Measurements from ENCODE around the gene MACC1.
A peak's percentile ranks its signal among the peaks of the same experiment; 100 is the strongest.

MACC1 gene

GRCh38 chr7:20176578-20177242 lies 40.5 kb downstream of the MACC1 start:
- Histone ChIP-seq H3K4me1 (no peaks in the 10 kb centered on the region), H3K27me3 (no peaks in the 10 kb centered on the region), H3K4me3 (no peak overlapping the region), H3K36me3 (no peaks in the 10 kb centered on the region), H3K9me3 (no peaks in the 10 kb centered on the region), H3K27ac (no peak overlapping the region)
- DNase-seq: no peak
- TF ChIP-seq CTCF (IDR thresholded peaks at IDR 0.05): no peak
- intact Hi-C loops (cut with DNase I; ENCODE audit: low total_unique reads): loop anchor here (10.0 kb wide), 1 partner anchor 412 kb away; no protein-coding TSS in a partner anchor

- H3K36me3 ChIP-seq: no peaks in the 10 kb centered on the region
- H3K4me3 ChIP-seq: no peak overlapping the region
- no peak for TF ChIP-seq CTCF (IDR thresholded peaks at IDR 0.05)
- H3K9me3 ChIP-seq: no peaks in the 10 kb centered on the region
- H3K27ac ChIP-seq: no peak overlapping the region
- intact Hi-C loops (cut with DNase I; ENCODE audit: low total_unique reads): loop anchor here (10.0 kb wide), 1 partner anchor 409 kb away; no protein-coding TSS in a partner anchor
- H3K4me1 ChIP-seq: no peaks in the 10 kb centered on the region
- H3K27me3 ChIP-seq: no peaks in the 10 kb centered on the region
- no peak for DNase-seq
Observed at GRCh38 chr7:20173828-20174227, 43.4 kb downstream of the MACC1 start.

GRCh38 chr7:20172736-20173334 lies 44.3 kb downstream of the MACC1 start:
- Histone ChIP-seq H3K27ac (no peak overlapping the region), H3K27me3 (no peaks in the 10 kb centered on the region), H3K36me3 (no peaks in the 10 kb centered on the region), H3K4me3 (no peak overlapping the region), H3K4me1 (no peaks in the 10 kb centered on the region), H3K9me3 (no peaks in the 10 kb centered on the region)
- TF ChIP-seq CTCF (IDR thresholded peaks at IDR 0.05): peak; percentile 47 to 50
- intact Hi-C loops (cut with DNase I; ENCODE audit: low total_unique reads): loop anchor here (10.0 kb wide), 1 partner anchor 408 kb away; no protein-coding TSS in a partner anchor
- DNase-seq: peak; percentile 70 to 72

GRCh38 chr7:20170633-20171032 lies 46.6 kb downstream of the MACC1 start:
- TF ChIP-seq CTCF (IDR thresholded peaks at IDR 0.05): no peak
- no peak for DNase-seq
- no peaks in the 10 kb centered on the region for H3K4me1 ChIP-seq
- H3K36me3 ChIP-seq: no peaks in the 10 kb centered on the region
- H3K27ac ChIP-seq: no peak overlapping the region
- no peaks in the 10 kb centered on the region for H3K9me3 ChIP-seq
- no peaks in the 10 kb centered on the region for H3K27me3 ChIP-seq
- intact Hi-C loops (cut with DNase I; ENCODE audit: low total_unique reads): loop anchor here (10.0 kb wide), 1 partner anchor 406 kb away; no protein-coding TSS in a partner anchor
- H3K4me3 ChIP-seq: no peak overlapping the region

- no peaks in the 10 kb centered on the region for H3K36me3 ChIP-seq
- H3K27me3 ChIP-seq: no peaks in the 10 kb centered on the region
- H3K27ac ChIP-seq: peak overlapping the region in 1 of 2 donors; percentile 1
- TF ChIP-seq CTCF (IDR thresholded peaks at IDR 0.05): no peak
- no peaks in the 10 kb centered on the region for H3K9me3 ChIP-seq
- H3K4me3 ChIP-seq: no peak overlapping the region
- no peaks in the 10 kb centered on the region for H3K4me1 ChIP-seq
- no peak for DNase-seq
- intact Hi-C loops (cut with DNase I; ENCODE audit: low total_unique reads): no loop called here
Observed at GRCh38 chr7:20165146-20165510, 52.1 kb downstream of the MACC1 start.
